GM12878 (cell line): ENCODE measurements around the gene RPS26. TPM values are rescaled to one million over a fixed set of nuclear protein-coding genes. Genes with fewer than 3 reads are reported as not detected.

Experiments used
- ASH2L ChIP-seq: fragments of 300-600, 200-600 bp; sonication (generic); IDR thresholded peaks from 2 replicates; pipeline ENCODE4 v1.6.1; 2017; ENCODE audit warnings: low read depth, mild to moderate bottlenecking, borderline replicate concordance
- ATF3 ChIP-seq: IDR thresholded peaks from 2 replicates; pipeline ENCODE4 v1.6.1; 2011; ENCODE audit warnings: low read depth, mild to moderate bottlenecking, low read length, moderate library complexity, borderline replicate concordance; ENCODE audit errors: extremely low read depth
- E2F8 ChIP-seq: fragments of 450-650 bp; IDR thresholded peaks from 2 replicates; pipeline ENCODE4 v1.6.1; 2018; ENCODE audit warnings: mild to moderate bottlenecking, low read depth, moderate library complexity; ENCODE audit not compliant: partially characterized antibody
- ESRRA ChIP-seq: IDR thresholded peaks from 2 replicates; pipeline ENCODE4 v1.6.1; 2012; ENCODE audit warnings: mild to moderate bottlenecking, low read length, improper control_type of control experiment
- KDM1A ChIP-seq: fragments of 200-600 bp; sonication (generic); IDR thresholded peaks from 2 replicates; pipeline ENCODE4 v1.6.1; 2016; ENCODE audit warnings: borderline replicate concordance
- POLR2AphosphoS5 ChIP-seq: IDR thresholded peaks from 2 replicates; pipeline ENCODE4 v1.6.1; 2011; ENCODE audit warnings: mild to moderate bottlenecking, low read length, inconsistent platforms
- RELA ChIP-seq: fragments of 450-650 bp; IDR thresholded peaks from 2 replicates; pipeline ENCODE4 v1.8.0; 2014; ENCODE audit warnings: borderline replicate concordance; ENCODE audit not compliant: partially characterized antibody
- RUNX3 ChIP-seq: IDR thresholded peaks from 2 replicates; pipeline ENCODE4 v1.6.1; 2012; ENCODE audit warnings: low read length, inconsistent platforms
- SIN3A ChIP-seq: IDR thresholded peaks from 2 replicates; pipeline ENCODE4 v1.6.1; 2012; ENCODE audit warnings: low read depth, low read length, improper control_type of control experiment
- SKIL ChIP-seq: fragments of 450-650 bp; IDR thresholded peaks from 2 replicates; pipeline ENCODE4 v1.6.1; 2017; ENCODE audit warnings: mild to moderate bottlenecking, low read depth, inconsistent platforms; ENCODE audit not compliant: poor library complexity, severe bottlenecking
- SPI1 ChIP-seq: IDR thresholded peaks from 2 replicates; pipeline ENCODE4 v1.6.1; 2011; ENCODE audit warnings: low read depth, mild to moderate bottlenecking, low read length, moderate library complexity, borderline replicate concordance; ENCODE audit not compliant: insufficient read depth
- SREBF1 ChIP-seq: IDR thresholded peaks from 2 replicates; pipeline ENCODE4 v1.6.1; 2012; ENCODE audit warnings: mild to moderate bottlenecking, low read length
- TCF12 ChIP-seq: IDR thresholded peaks from 2 replicates; pipeline ENCODE4 v1.6.1; 2011; ENCODE audit warnings: low read depth, mild to moderate bottlenecking, low read length
- ZNF384 ChIP-seq: IDR thresholded peaks from 2 replicates; pipeline ENCODE4 v1.6.1; 2012; ENCODE audit warnings: low read depth, mild to moderate bottlenecking, low read length, improper control_type of control experiment, borderline replicate concordance
- polyA plus RNA-seq, 11 experiments: library from polyadenylated mRNA; depleted of rRNA in 4 of 11; unstranded in 6 of 11; stranded (reverse) in 5 of 11; fragments of >200 nt; fragmentation: Nextera tagmentation in 4 of 11; fragmentation: Illumina TruSeq in 1 of 11; extraction: Ambion mirVana in 4 of 11; extraction: Trizol in 1 of 11; gene quantifications; 1 replicate in 1 of 11; 2 replicates in 10 of 11; pipeline versions ENCODE4 v1.2.1 to v1.2.3, GENCODE V29; 2011 to 2016; ENCODE audit warnings: inconsistent platforms in 2 of 11, missing spikeins in 2 of 11, low read depth in 1 of 11
- total RNA-seq, 4 experiments: library from RNA; depleted of rRNA in 3 of 4; stranded (reverse); fragments of >200 nt in 3 of 4; fragmentation: Illumina TruSeq in 1 of 4; extraction: Trizol in 1 of 4; gene quantifications; 2 replicates each; pipeline versions ENCODE4 v1.2.1 to v1.2.3, GENCODE V29; 2013 to 2021
- TF ChIP-seq, protein P1 (sequence below): fragments of 150-350 bp; IDR thresholded peaks from 2 replicates; pipeline ENCODE4 v1.6.1; 2016; ENCODE audit warnings: low read depth, low read length
- TF ChIP-seq, protein P2 (sequence below): fragments of 450-650 bp; IDR thresholded peaks from 2 replicates; pipeline ENCODE4 v1.6.1; 2016; ENCODE audit warnings: mild to moderate bottlenecking

The RPS26 gene
- total and polyA plus RNA-seq, 10 of the 15 experiments (the other 5 are each of a cell fraction or from before 2014, with no cell fraction given) = 75.5 to 3,147 (median 881) TPM

DNA sequence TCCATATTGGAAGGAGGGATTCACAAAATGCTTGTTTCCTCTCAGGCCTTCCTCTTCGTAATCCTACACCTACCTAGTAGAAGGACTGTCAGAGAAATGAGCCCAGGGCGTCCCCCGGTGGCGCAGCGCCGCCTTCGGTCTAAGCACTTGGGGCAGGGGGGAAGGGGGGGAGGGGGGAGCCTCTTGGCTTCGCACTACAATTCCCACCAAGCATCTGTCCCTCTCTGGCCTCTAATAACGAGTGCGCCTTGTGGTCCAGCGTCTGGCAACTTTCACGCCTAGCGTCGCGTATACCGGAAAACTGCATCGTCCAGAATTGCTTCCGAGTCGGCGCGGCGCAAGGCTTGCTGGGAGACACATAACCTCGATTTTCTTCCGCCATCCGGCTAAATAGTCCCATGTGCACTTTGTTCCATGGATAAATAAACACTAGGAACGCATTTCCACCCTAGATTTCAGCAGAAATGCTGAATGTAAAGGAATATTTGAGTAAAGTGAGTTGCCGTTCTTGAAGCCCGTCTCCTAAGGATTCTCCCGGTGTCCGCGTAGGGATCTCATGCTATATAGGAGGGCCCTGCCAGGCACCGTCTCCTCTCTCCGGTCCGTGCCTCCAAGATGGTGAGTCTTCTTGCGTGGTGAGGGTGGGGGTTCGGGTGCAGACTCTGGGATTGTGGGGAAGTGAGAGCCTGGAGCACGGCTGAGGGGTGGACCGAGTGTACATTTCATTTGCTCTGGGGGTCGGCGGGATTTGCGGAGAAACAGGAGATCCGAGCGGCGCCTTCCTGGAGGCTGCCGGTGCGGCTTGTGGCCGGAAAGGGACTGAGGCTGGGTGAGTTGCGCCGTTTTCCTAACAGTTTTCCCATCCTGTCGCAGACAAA lies at the start of gene RPS26 (continued):
- TF ChIP-seq ZNF384 = no peak
- peak; percentile 53; the same call in 1 of the 2 replicates for TF ChIP-seq ESRRA
- TF ChIP-seq, protein P1, sequence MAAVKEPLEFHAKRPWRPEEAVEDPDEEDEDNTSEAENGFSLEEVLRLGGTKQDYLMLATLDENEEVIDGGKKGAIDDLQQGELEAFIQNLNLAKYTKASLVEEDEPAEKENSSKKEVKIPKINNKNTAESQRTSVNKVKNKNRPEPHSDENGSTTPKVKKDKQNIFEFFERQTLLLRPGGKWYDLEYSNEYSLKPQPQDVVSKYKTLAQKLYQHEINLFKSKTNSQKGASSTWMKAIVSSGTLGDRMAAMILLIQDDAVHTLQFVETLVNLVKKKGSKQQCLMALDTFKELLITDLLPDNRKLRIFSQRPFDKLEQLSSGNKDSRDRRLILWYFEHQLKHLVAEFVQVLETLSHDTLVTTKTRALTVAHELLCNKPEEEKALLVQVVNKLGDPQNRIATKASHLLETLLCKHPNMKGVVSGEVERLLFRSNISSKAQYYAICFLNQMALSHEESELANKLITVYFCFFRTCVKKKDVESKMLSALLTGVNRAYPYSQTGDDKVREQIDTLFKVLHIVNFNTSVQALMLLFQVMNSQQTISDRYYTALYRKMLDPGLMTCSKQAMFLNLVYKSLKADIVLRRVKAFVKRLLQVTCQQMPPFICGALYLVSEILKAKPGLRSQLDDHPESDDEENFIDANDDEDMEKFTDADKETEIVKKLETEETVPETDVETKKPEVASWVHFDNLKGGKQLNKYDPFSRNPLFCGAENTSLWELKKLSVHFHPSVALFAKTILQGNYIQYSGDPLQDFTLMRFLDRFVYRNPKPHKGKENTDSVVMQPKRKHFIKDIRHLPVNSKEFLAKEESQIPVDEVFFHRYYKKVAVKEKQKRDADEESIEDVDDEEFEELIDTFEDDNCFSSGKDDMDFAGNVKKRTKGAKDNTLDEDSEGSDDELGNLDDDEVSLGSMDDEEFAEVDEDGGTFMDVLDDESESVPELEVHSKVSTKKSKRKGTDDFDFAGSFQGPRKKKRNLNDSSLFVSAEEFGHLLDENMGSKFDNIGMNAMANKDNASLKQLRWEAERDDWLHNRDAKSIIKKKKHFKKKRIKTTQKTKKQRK = no peak; the same call in 1 of the 2 replicates
- no peak for TF ChIP-seq KDM1A
- TF ChIP-seq SPI1 = no peak; the same call in 1 of the 2 replicates
- peak; percentile 60; the same call in 1 of the 2 replicates for TF ChIP-seq TCF12
- no peak for TF ChIP-seq SIN3A
- TF ChIP-seq SREBF1 = peak; percentile 71
- TF ChIP-seq, protein P2, sequence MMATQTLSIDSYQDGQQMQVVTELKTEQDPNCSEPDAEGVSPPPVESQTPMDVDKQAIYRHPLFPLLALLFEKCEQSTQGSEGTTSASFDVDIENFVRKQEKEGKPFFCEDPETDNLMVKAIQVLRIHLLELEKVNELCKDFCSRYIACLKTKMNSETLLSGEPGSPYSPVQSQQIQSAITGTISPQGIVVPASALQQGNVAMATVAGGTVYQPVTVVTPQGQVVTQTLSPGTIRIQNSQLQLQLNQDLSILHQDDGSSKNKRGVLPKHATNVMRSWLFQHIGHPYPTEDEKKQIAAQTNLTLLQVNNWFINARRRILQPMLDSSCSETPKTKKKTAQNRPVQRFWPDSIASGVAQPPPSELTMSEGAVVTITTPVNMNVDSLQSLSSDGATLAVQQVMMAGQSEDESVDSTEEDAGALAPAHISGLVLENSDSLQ = peak; percentile 71
- peak; percentile 28; the same call in 1 of the 2 replicates for TF ChIP-seq ATF3
- peak; percentile 100 for TF ChIP-seq POLR2AphosphoS5
- TF ChIP-seq RUNX3 = peak; percentile 90
- peak; percentile 97 for TF ChIP-seq E2F8
- TF ChIP-seq RELA = peak; percentile 67
- peak; percentile 98 for TF ChIP-seq SKIL
- TF ChIP-seq ASH2L = 0 out of 2 replicates have a peak, but pooled peaks have one; percentile 59
